ENCODE measurements around the gene DNAJC13.

DNA sequence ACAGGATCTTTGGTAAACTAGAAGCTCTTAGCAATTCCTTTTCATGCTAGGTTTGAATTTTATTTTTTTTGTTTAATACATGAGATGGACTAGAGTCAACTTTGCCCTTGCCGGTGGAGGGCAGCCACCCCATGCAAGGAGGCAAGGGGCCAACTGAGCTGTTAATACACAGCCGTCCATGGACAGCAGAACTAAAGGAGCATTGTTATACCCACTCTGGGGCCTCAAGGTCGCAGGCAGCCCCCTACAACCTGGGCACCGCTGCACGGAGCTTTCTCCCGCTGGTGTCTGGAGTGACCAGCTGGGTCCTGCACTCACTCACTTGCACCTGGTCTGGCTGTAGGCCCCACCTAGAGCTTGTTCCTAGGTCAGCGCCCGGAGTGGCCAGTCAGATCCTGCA is 131.9 kb downstream of the DNAJC13 start:
- TF ChIP-seq CTCF (IDR thresholded peaks at IDR 0.05; ENCODE audit: borderline replicate concordance, extremely low read depth, low read length, poor library complexity, severe bottlenecking) (no peak), EZH2 (IDR thresholded peaks at IDR 0.05; ENCODE audit: borderline replicate concordance, low read depth, low read length, severe bottlenecking) (no peak)
